ENCODE measurements around the gene ACOT7.

DNA sequence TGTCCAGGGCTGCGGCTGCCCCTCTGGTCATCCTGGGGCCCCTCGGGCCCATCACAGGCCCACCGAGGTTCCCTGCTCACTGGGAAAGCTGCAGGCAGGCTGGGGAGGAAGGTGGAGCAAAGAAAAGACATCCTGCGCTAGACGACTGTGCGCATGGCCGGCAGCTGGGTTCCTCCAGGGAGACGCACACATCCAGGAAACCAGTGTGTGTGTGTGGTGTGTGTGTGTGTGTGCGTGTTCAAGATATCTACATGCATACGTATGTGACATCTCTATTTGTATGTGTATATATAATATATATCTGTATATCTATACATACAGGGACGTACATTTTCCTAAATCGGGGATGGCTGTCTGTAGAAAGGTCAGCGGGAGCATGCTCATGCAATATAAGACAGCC is 63.7 kb downstream of the ACOT7 start:
- TF ChIP-seq, protein P1, sequence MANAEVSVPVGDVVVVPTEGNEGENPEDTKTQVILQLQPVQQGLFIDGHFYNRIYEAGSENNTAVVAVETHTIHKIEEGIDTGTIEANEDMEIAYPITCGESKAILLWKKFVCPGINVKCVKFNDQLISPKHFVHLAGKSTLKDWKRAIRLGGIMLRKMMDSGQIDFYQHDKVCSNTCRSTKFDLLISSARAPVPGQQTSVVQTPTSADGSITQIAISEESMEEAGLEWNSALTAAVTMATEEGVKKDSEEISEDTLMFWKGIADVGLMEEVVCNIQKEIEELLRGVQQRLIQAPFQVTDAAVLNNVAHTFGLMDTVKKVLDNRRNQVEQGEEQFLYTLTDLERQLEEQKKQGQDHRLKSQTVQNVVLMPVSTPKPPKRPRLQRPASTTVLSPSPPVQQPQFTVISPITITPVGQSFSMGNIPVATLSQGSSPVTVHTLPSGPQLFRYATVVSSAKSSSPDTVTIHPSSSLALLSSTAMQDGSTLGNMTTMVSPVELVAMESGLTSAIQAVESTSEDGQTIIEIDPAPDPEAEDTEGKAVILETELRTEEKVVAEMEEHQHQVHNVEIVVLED (CRISPR knock-in tag; IDR thresholded peaks at IDR 0.05; ENCODE audit: borderline replicate concordance), result no peak
- no peak for TF ChIP-seq ZC3H4 (CRISPR knock-in tag; IDR thresholded peaks at IDR 0.05; ENCODE audit: borderline replicate concordance)

All from HepG2 (cell line).